Measurements from ENCODE around the gene IFT20.

IFT20 gene

DNA sequence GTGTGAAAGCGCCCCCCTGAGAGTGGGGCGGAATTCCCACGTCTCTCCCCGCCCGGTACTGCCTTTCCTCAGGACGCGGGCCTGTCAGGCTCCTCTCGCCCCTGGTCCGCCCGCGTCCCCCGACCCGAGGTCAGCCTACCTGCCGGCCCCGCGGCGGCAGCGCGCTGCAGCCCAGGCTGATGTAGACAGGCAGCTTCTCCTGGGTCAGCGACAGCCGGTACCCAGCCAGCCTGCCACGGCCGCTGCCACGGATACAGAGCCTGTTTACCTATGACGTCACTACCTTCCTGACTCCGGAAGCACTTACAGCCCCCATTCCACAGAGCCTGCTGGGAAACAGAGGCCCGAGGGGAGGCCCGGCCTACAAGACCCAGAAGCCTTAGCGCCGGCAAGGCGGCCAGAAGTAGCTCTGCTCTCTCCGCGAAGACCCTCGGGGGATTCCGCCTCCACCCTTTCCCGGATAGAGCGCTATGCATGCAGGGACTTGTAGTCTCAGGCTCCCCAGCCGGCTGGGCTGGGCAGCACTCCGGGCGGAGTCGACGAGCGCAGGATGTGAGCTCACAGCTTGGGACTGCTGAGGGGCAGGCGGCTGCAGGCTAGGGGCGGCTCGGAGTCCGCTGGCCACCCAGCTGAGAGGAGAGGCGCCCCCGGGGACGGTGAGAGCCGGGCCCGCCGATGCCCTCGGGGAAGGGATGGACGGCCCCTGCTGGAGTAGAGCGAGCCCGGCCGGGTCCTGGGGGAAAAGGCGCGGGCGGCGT is at the start of gene IFT20, which contains the start of gene TNFAIP1:
TSS of gene IFT20 (minus strand) at position 272 of the 758 bp plus-strand sequence. CDS start 3,487 bp downstream, outside the sequence.
TSS of gene TNFAIP1 (plus strand) at position 561 of the 758 bp plus-strand sequence. CDS start 3,761 bp downstream, outside the sequence.
- no peak for TF ChIP-seq ZNF274 (IDR thresholded peaks at IDR 0.05; ENCODE audit: low read depth, low read length)
- peak within 1 kb of the TSS; percentile 96 for H3K4me3 ChIP-seq (ENCODE audit: low read length)

DNA sequence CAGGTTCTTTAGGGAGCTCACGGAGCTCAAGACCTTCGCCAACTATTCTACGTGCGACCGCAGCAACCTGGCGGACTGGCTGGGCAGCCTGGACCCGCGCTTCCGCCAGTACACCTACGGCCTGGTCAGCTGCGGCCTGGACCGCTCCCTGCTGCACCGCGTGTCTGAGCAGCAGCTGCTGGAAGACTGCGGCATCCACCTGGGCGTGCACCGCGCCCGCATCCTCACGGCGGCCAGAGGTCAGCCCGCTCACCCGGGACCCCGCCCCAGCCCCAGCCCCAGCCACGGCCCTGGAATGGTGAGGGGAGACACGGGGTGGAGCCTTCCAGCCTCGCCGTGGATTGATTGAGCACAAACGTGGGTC is 49.7 kb upstream of the IFT20 start:
- TF ChIP-seq ZNF274 (IDR thresholded peaks at IDR 0.05; ENCODE audit: low read depth, low read length) = no peak
- H3K4me3 ChIP-seq (ENCODE audit: low read length) = peak overlapping the region; percentile 55; the same call in 1 of the 2 replicates

GRCh38 chr17:28384281-28385036 is 49.2 kb upstream of the IFT20 start:
- H3K4me3 ChIP-seq (ENCODE audit: low read length) = peak overlapping the region; percentile 55; the same call in 1 of the 2 replicates
- TF ChIP-seq ZNF274 (IDR thresholded peaks at IDR 0.05; ENCODE audit: low read depth, low read length) = no peak

GRCh38 chr17:28381141-28381825 is 46.0 kb upstream of the IFT20 start:
- no peak overlapping the region for H3K4me3 ChIP-seq (ENCODE audit: low read length)
- TF ChIP-seq ZNF274 (IDR thresholded peaks at IDR 0.05; ENCODE audit: low read depth, low read length) = no peak

DNA sequence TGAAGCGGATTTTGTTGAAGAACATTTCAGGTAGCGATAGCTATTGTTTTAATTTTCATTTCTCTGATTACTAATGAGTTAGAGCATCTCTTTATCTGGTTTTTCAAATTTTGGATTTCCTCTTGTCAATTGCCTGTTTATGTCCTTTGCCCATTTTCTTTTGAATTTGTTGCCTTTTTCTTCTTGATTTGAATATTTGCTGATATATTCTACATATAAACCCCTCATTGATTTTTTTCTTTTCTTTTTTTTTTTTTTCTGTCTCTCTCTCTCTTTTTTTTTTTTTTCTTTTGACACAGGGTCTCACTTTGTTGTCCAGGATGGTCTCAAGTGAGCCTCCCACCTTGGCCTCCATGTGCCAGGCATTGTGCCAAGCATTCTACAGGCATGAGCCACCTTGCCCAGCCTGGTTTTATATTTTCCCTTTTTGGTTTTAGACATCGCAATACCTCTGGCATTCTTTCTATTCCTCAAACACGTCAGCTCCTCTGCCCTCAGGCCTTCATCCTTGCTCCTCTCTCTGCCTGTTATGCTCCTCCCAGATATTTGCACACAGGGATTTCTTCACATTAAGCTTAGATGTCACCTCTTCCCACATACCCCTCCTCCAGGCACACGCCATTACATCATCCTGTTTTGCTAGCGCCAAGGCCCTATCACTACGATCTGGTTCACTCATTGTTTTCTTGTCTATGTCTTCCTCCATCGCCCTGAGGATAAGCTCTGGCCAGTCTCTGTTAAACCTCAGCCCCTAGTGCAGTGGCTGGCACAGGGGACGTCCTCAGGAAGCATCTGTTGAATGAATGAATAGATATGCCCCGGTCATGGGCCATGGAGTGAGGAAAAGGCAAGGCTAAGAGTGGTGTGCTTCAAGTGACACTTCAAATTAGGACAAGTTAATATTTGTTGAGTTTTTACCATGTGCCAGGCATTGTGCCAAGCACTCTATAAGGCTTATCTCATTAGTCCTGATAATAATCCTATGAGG is 44.8 kb upstream of the IFT20 start:
- no peak for TF ChIP-seq ZNF274 (IDR thresholded peaks at IDR 0.05; ENCODE audit: low read depth, low read length)
- no peak overlapping the region for H3K4me3 ChIP-seq (ENCODE audit: low read length)

- TF ChIP-seq ZNF274 (IDR thresholded peaks at IDR 0.05; ENCODE audit: low read depth, low read length) = no peak
- no peak overlapping the region; the same call in 1 of the 2 replicates for H3K4me3 ChIP-seq (ENCODE audit: low read length)
Observed at GRCh38 chr17:28372945-28373274, 37.6 kb upstream of the IFT20 start.

- no peak for TF ChIP-seq ZNF274 (IDR thresholded peaks at IDR 0.05; ENCODE audit: low read depth, low read length)
- H3K4me3 ChIP-seq (ENCODE audit: low read length) = peak overlapping the region; percentile 80
Observed at GRCh38 chr17:28372203-28372944, 37.1 kb upstream of the IFT20 start.

GRCh38 chr17:28371245-28372202 is 36.3 kb upstream of the IFT20 start, which contains the start of gene SARM1:
Gene SARM1, plus strand, starts transcription at chr17:28371694. Its CDS starts 339 bp downstream, at chr17:28372033.
- H3K4me3 ChIP-seq (ENCODE audit: low read length) = peak within 1 kb of the TSS; percentile 80
- TF ChIP-seq ZNF274 (IDR thresholded peaks at IDR 0.05; ENCODE audit: low read depth, low read length) = no peak

DNA sequence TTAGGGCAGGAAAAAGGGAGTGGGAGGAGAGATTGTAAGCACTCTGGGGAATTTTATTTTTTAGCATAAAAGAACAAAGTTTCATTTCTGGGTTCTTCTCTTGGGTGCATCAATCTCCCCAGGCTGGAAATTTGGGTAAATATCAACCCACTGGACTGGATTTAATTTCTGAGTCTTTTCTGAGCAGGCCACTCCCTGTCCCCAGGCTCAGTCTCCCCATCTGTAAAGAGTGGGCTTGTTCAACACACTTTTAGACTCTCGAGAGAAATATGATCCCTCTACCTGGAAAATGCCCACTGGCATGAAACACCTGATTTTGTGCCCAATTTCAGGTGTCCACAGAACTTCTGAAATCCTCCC is 35.5 kb upstream of the IFT20 start:
- TF ChIP-seq ZNF274 (IDR thresholded peaks at IDR 0.05; ENCODE audit: low read depth, low read length) = no peak
- H3K4me3 ChIP-seq (ENCODE audit: low read length) = no peak overlapping the region

DNA sequence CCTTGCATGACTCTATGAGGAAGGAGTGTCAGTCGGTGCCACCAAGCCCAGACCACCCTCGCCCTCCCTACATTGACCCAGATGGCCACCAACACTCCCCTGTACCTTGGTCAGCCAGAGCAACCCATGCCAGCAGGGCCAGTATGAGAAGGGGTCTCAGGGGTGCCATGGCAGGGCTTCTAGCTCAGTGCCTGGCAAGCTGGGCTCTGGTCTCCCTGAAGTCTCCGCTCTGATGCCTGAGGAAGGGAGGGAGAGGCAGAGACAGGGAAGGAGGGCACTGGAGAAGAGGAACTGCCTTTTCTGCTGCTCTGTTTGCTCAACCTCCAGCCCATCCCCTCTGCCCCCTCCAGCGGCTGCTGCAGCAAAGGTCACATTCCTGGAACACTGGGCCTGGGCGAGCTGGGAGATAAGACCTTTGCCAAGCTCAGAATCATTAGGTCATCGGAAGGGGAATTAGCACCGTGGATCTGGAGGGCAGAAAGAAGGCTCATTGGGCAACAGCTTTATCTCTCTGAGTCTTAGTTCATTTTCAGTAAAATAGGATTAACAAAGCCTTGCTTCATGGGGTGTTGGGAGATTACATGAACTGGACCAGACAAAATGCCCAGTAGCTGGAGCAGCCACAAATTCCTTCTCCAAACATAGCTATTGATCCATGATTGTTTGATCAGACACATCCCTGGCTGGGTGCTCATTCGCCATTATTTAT is 34.9 kb upstream of the IFT20 start, which contains the start of gene VTN:
TSS of gene VTN (minus strand) at position 273 of the 709 bp plus-strand sequence. CDS start at position 169, 104 bp downstream.
- TF ChIP-seq ZNF274 (IDR thresholded peaks at IDR 0.05; ENCODE audit: low read depth, low read length) = no peak
- H3K4me3 ChIP-seq (ENCODE audit: low read length) = peak within 1 kb of the TSS; percentile 12; the same call in 1 of the 2 replicates

DNA sequence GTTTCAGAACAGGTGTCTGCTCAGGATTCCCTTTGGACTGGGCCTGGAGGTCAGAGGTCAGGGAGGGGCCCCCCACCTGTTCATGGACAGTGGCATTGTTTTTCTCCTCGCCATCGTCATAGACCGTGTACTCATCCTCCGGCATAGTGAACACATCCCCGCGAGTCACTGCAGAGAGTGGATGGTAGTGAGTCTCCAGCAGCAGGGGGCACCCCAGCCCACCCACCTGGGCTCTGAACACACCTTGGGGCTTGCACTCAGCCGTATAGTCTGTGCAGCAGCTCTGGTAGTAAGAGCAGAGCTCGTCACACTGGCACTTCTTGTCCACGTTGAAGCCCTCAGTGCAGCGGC is 34.4 kb upstream of the IFT20 start:
- TF ChIP-seq ZNF274 (IDR thresholded peaks at IDR 0.05; ENCODE audit: low read depth, low read length) = no peak
- no peak overlapping the region for H3K4me3 ChIP-seq (ENCODE audit: low read length)

Measured in GM08714 (cell line).